IgD-negative memory B cell (primary cell): ENCODE results near the gene KLRG1. TPM values are rescaled to one million over a fixed set of nuclear protein-coding genes. Genes with fewer than 3 reads are reported as not detected.

Source experiments
- H3K27ac Mint-ChIP-seq, 3 donors: one replicate each; pipeline ENCODE4 v1.8.0; 2020 to 2022; ENCODE audit warnings: mild to moderate bottlenecking in 3 of 3, mixed read lengths in 3 of 3, moderate library complexity in 1 of 3
- H3K27me3 Mint-ChIP-seq: one replicate; pipeline ENCODE4 v1.8.0; 2021; ENCODE audit warnings: mixed read lengths
- H3K36me3 Mint-ChIP-seq: one replicate; pipeline ENCODE4 v1.8.0; 2020; ENCODE audit warnings: mild to moderate bottlenecking, mixed read lengths
- H3K4me1 Mint-ChIP-seq, 3 donors: one replicate each; pipeline ENCODE4 v1.8.0; 2020 to 2022; ENCODE audit warnings: mixed read lengths in 3 of 3, mild to moderate bottlenecking in 1 of 3
- H3K4me3 Mint-ChIP-seq, 4 donors: one replicate each; pipeline ENCODE4 v1.8.0; 2020 to 2022; ENCODE audit warnings: mild to moderate bottlenecking in 4 of 4, mixed read lengths in 4 of 4, moderate library complexity in 3 of 4
- H3K9me3 Mint-ChIP-seq, 3 donors: one replicate each; pipeline ENCODE4 v1.8.0; 2020 to 2021; ENCODE audit warnings: mixed read lengths in 3 of 3, mild to moderate bottlenecking in 1 of 3
- polyA plus RNA-seq: library from polyadenylated mRNA; unstranded; fragments of 300-500 nt; fragmentation: Illumina TruSeq; gene quantifications from one replicate; pipeline ENCODE4 v1.2.3, GENCODE V29; 2021

Gene KLRG1
- polyA plus RNA-seq, 1 donor from 2014 or later, result 16.8 TPM

GRCh38 chr12:9043766-9044165, 54.4 kb downstream of the KLRG1 start:
- Mint-ChIP-seq H3K4me1 (peaks cover 0 to 1% (median 0%) of the 10 kb centered on the region in 3 donors), H3K27me3 (no peaks in the 10 kb centered on the region), H3K9me3 (peaks cover 0 to 3% (median 0%) of the 10 kb centered on the region in 3 donors), H3K27ac (no peak overlapping the region), H3K36me3 (no peaks in the 10 kb centered on the region), H3K4me3 (no peak overlapping the region)

GRCh38 chr12:9047105-9047504, 57.8 kb downstream of the KLRG1 start:
- Mint-ChIP-seq H3K36me3 (no peaks in the 10 kb centered on the region), H3K9me3 (peaks cover 0 to 5% (median 0%) of the 10 kb centered on the region in 3 donors), H3K27me3 (peaks cover 3% of the 10 kb centered on the region), H3K27ac (no peak overlapping the region), H3K4me1 (peaks cover 0 to 2% (median 0%) of the 10 kb centered on the region in 3 donors), H3K4me3 (no peak overlapping the region)

DNA sequence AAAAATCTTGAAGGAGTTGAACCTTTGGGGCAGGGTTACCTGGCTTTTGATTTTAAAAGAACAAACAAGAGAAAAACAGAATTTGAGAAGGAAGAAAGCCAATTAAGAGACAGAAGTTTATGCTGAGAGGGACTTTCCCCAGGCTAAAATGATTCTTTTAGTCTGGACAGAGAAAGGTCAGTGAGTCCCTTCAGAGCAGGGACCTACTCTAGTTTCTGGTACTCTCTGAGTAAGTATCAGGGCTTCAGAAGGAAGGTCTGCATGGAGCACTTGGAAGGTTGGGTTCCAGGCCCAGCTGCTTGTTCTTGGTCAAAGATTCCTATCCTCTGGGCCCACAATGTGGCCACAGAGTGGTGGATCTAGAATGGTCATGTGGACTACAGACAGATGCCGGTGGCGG, 59.6 kb downstream of the KLRG1 start:
- H3K27ac Mint-ChIP-seq, result no peak overlapping the region
- peaks cover 3% of the 10 kb centered on the region for H3K27me3 Mint-ChIP-seq
- no peak overlapping the region for H3K4me3 Mint-ChIP-seq
- peaks cover 0 to 2% (median 0%) of the 10 kb centered on the region in 3 donors for H3K4me1 Mint-ChIP-seq
- H3K36me3 Mint-ChIP-seq, result no peaks in the 10 kb centered on the region
- peaks cover 0 to 5% (median 0%) of the 10 kb centered on the region in 3 donors for H3K9me3 Mint-ChIP-seq

DNA sequence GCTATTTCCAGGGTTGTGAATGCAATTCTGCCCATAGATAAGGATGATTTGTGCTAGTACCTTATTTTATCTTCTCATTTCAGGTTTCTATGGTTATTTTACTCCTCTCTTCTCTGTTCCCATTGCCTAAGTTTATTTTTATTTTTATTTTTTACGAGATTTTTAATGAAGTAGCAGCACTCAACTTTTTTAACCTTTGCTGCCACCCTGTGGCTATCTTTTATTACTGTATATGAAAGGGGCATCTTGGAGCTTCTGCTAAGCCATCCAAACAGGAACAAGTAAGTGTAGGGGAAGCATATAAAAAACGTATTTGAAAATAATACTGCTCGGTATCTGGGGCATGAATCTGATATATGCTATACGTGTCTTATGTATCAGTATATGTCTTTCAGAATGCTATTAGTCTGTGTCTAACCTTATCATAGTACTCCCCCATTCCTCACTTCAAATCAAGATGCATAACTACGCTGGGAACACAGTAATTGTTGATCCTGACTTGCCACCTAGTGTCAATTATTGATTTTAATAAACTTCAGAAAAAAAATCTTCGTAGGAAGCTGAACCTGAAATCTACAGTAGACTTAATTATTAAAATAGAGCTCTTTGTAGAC, 60.3 kb downstream of the KLRG1 start:
- H3K27ac Mint-ChIP-seq, result no peak overlapping the region

DNA sequence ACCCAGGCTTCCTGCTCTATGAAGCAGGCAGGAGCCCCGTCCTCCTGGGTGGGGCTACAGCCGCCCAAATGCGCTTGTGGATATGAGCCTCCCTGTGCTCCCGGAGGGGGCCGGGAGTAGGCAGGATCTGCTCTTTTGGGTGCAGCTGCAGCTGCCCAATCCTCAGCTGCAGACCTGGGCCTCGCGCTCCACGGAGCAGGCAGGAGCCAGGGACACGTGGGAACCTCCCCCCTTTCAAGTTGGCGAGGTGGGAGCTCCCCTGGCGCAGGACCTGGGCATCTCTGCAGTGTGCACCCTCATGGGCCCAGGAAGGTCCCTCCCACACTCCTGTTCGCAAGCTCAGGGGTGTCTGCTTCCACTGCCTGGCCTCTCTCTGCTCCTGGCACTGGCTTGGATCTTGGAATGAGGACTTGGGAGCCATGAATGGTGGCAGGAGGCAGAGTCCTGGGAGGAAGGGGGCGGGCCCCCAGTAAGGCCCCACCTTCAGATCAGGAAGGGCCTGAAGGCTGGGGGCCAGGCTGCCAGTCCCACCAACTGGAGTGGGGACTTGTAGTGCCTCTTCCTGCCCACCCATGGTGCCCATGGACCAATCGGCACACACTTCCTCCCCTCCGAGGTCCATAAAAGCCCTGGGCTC, 61.3 kb downstream of the KLRG1 start:
- no peak overlapping the region for H3K27ac Mint-ChIP-seq
- peaks cover 0 to 2% (median 0%) of the 10 kb centered on the region in 3 donors for H3K4me1 Mint-ChIP-seq
- H3K9me3 Mint-ChIP-seq, result peaks cover 0 to 2% (median 0%) of the 10 kb centered on the region in 3 donors
- H3K4me3 Mint-ChIP-seq, result no peak overlapping the region
- H3K36me3 Mint-ChIP-seq, result no peaks in the 10 kb centered on the region
- H3K27me3 Mint-ChIP-seq, result peaks cover 3% of the 10 kb centered on the region

More for the DNA sequence above, 60.3 kb downstream of the KLRG1 start:
- Mint-ChIP-seq H3K4me3 (no peak overlapping the region), H3K27me3 (peaks cover 3% of the 10 kb centered on the region), H3K4me1 (peaks cover 0 to 2% (median 0%) of the 10 kb centered on the region in 3 donors), H3K36me3 (no peaks in the 10 kb centered on the region), H3K9me3 (peaks cover 0 to 5% (median 0%) of the 10 kb centered on the region in 3 donors)

DNA sequence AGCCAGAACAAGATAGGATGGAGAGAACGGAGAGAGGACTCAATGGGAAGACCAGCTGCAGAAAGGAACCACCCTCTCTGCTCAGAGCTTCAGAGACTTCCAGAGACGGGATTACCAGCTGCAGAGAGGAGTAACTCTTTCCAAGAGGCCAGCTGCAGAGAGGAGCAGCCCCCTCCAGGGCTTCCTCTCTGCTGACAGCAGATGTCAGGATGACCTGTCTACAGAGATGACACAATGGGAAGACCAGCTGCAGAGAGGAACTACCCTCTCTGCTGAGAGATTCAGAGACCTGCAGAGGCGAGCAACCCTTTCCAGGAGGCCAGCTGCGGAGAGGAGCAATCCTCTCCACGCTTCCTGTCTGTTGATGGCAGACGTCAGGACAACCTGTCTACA, 61.8 kb downstream of the KLRG1 start:
- H3K27ac Mint-ChIP-seq, result no peak overlapping the region
- H3K27me3 Mint-ChIP-seq, result peaks cover 5% of the 10 kb centered on the region
- no peak overlapping the region for H3K4me3 Mint-ChIP-seq
- no peaks in the 10 kb centered on the region for H3K36me3 Mint-ChIP-seq
- H3K4me1 Mint-ChIP-seq, result peaks cover 0 to 2% (median 0%) of the 10 kb centered on the region in 3 donors
- H3K9me3 Mint-ChIP-seq, result peaks cover 0 to 2% (median 0%) of the 10 kb centered on the region in 3 donors

- peaks cover 5% of the 10 kb centered on the region for H3K27me3 Mint-ChIP-seq
- peaks cover 0 to 2% (median 0%) of the 10 kb centered on the region in 3 donors for H3K9me3 Mint-ChIP-seq
- H3K4me1 Mint-ChIP-seq, result peaks cover 0 to 2% (median 0%) of the 10 kb centered on the region in 3 donors
- H3K36me3 Mint-ChIP-seq, result no peaks in the 10 kb centered on the region
- no peak overlapping the region for H3K27ac Mint-ChIP-seq
- H3K4me3 Mint-ChIP-seq, result no peak overlapping the region
Measured at GRCh38 chr12:9052610-9053009, 63.3 kb downstream of the KLRG1 start.

Other genes with a start within 250 kb of the KLRG1 start
- gene A2ML1, start 166.9 kb upstream of the KLRG1 start, polyA plus RNA-seq, result not detected
- gene PHC1, start 75.0 kb upstream of the KLRG1 start, polyA plus RNA-seq, result 18.7 TPM
- gene M6PR, start 39.9 kb upstream of the KLRG1 start, polyA plus RNA-seq, result 186 TPM
- gene A2M, start 126.4 kb downstream of the KLRG1 start, polyA plus RNA-seq, result not detected
- not detected for gene PZP, start 218.8 kb downstream of the KLRG1 start, polyA plus RNA-seq